Measurements from ENCODE around the gene FRAS1.
"Not testable (repeated sequence)": the region's sequence is repeated elsewhere in the genome, so short reads cannot be mapped to it uniquely, and the experiment has no call there.

Gene FRAS1

GRCh38 chr4:78217557-78217956 is 160.4 kb downstream of the FRAS1 start:
- no peak for DNase-seq (ENCODE audit: low spot score)

GRCh38 chr4:78218260-78218659 is 161.1 kb downstream of the FRAS1 start:
- no peak for DNase-seq (ENCODE audit: low spot score)

- DNase-seq (ENCODE audit: low spot score): no peak
Observed at GRCh38 chr4:78219825-78220224, 162.7 kb downstream of the FRAS1 start.

- no peak for DNase-seq (ENCODE audit: low spot score)
Observed at GRCh38 chr4:78220283-78220682, 163.2 kb downstream of the FRAS1 start.

GRCh38 chr4:78222575-78223186 is 165.6 kb downstream of the FRAS1 start:
- no peak for DNase-seq (ENCODE audit: low spot score)

- DNase-seq (ENCODE audit: low spot score): no peak
Observed at GRCh38 chr4:78225236-78225635, 168.1 kb downstream of the FRAS1 start.

- no peak for DNase-seq (ENCODE audit: low spot score)
Observed at GRCh38 chr4:78226279-78226678, 169.2 kb downstream of the FRAS1 start.

- no peak for DNase-seq (ENCODE audit: low spot score)
Observed at GRCh38 chr4:78227411-78228057, 170.4 kb downstream of the FRAS1 start.

GRCh38 chr4:78235800-78236199 is 178.7 kb downstream of the FRAS1 start:
- DNase-seq (ENCODE audit: low spot score): no peak

- DNase-seq (ENCODE audit: low spot score): no peak
Observed at GRCh38 chr4:78237360-78237759, 180.2 kb downstream of the FRAS1 start.

GRCh38 chr4:78242071-78242470 is 184.9 kb downstream of the FRAS1 start:
- DNase-seq (ENCODE audit: low spot score): no peak

GRCh38 chr4:78244705-78245485 is 187.8 kb downstream of the FRAS1 start:
- no peak for DNase-seq (ENCODE audit: low spot score)

- no peak for DNase-seq (ENCODE audit: low spot score)
Observed at GRCh38 chr4:78247536-78248285, 190.6 kb downstream of the FRAS1 start.

GRCh38 chr4:78250500-78250899 is 193.4 kb downstream of the FRAS1 start:
- no peak for DNase-seq (ENCODE audit: low spot score)

- not testable (repeated sequence) for DNase-seq (ENCODE audit: low spot score)
Observed at GRCh38 chr4:78252773-78253172, 195.7 kb downstream of the FRAS1 start.

GRCh38 chr4:78254893-78255292 is 197.8 kb downstream of the FRAS1 start:
- DNase-seq (ENCODE audit: low spot score): no peak

GRCh38 chr4:78265006-78265405 is 207.9 kb downstream of the FRAS1 start:
- DNase-seq (ENCODE audit: low spot score): no peak

GRCh38 chr4:78267790-78268189 is 210.7 kb downstream of the FRAS1 start:
- no peak for DNase-seq (ENCODE audit: low spot score)

GRCh38 chr4:78268597-78268996 is 211.5 kb downstream of the FRAS1 start:
- DNase-seq (ENCODE audit: low spot score): no peak

GRCh38 chr4:78275450-78275849 is 218.3 kb downstream of the FRAS1 start:
- not testable (repeated sequence) for DNase-seq (ENCODE audit: low spot score)

- DNase-seq (ENCODE audit: low spot score): no peak
Observed at GRCh38 chr4:78286281-78286680, 229.2 kb downstream of the FRAS1 start.

GRCh38 chr4:78288327-78288726 is 231.2 kb downstream of the FRAS1 start:
- DNase-seq (ENCODE audit: low spot score): no peak

- DNase-seq (ENCODE audit: low spot score): no peak
Observed at GRCh38 chr4:78291277-78291676, 234.2 kb downstream of the FRAS1 start.

All from AG08396 (cell line).